Measurements from ENCODE around the gene PRTG.
"Not testable (repeated sequence)": the region's sequence is repeated elsewhere in the genome, so short reads cannot be mapped to it uniquely, and the experiment has no call there.

PRTG gene

DNA sequence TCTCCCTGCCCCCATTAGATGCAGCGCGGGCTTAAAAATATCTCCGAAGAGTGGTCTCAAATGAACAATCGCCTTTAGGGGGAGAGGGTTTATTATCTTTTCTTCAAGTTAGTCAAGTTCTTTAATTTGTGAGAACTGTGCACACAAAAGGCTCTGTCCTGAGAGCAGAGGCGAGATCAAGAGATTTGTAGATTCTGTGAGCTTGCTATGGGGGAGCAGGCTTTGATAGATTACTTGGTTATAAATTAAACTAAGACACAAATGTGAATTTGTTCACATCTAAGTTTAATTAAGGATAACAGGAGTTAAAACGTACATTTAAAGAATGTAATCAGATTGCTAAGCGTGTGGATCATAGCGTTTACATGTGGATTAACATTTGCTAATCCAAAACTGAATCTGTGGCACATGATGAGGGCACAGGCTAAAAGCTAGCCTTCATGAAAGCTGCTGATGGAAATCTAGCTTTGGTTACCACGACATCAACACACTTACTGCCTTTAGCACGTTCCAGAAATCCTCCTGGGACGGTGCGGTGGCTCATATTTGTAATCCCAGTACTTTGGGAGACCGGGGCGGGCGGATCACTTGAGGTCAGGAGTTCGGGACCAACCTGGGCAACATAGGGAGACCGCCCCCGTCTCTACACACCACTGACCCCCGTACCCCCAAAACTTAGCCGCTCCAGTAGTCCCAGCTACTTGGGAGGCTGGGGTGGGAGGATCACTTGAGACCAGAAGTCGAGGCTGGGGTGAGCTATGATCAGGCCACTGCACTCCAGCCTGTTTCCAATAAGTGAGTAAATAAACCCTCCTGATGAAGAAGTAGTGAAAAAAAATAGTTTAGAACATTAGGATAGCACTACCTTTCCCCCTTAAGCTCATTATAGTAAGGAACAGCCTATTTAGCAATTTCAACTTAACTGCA is 1.0 kb upstream of the PRTG start:
- no peak for DNase-seq (ENCODE audit: low read depth)

DNA sequence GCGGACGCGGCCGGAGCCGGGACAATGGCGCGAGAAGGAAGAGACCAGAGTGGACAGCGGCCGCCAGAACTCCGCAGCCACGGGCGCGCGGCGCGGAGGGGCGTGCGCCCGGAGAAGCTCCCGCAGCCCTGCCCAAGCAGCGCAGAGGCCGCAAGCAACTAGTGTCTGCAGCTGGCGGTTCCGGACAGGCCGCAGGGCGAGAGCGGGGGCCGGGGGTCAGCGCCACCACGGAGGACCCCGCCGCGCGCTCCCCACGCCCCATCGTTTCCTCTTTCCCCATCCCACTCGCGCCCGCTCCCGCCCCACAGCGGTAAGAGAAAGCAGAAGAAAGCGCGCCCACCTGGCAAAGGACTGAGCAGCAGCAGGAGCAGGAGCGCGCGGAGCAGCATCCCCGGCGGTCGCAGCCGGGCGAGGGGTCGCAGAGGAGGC is 440 bp downstream of the PRTG start:
- no peak for DNase-seq (ENCODE audit: low read depth)

DNA sequence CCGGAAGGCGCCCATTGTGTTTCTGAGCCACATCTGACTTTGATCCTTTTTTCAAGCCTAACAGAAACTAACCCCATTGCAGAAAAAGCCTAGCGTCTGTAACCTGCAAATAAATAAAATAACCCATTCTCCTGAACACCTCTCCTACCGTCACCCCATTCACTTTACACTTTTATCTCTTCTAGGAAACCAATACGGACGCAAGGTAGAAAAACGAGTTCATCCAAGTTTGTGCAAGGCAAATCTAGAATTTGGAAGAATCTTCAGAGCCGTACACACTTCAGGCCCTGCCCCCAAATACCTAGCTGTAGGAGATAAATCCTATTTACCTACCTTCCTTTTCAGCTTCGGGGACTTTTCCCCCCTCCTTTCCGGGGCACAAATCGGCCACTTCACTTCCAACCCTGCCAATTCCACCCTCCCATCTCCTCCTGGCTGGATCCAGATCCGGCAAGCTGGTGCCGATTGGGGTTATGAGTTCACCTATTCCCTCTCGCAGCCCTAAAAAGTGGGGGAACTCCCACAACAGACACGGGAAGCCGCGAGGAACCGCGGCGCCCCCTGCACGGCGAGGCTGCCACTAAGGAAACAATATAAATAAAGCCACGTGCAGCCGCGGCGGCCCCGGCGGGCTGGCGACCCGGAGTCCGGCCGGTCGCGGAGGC is 987 bp downstream of the PRTG start:
- DNase-seq (ENCODE audit: low read depth): no peak

DNA sequence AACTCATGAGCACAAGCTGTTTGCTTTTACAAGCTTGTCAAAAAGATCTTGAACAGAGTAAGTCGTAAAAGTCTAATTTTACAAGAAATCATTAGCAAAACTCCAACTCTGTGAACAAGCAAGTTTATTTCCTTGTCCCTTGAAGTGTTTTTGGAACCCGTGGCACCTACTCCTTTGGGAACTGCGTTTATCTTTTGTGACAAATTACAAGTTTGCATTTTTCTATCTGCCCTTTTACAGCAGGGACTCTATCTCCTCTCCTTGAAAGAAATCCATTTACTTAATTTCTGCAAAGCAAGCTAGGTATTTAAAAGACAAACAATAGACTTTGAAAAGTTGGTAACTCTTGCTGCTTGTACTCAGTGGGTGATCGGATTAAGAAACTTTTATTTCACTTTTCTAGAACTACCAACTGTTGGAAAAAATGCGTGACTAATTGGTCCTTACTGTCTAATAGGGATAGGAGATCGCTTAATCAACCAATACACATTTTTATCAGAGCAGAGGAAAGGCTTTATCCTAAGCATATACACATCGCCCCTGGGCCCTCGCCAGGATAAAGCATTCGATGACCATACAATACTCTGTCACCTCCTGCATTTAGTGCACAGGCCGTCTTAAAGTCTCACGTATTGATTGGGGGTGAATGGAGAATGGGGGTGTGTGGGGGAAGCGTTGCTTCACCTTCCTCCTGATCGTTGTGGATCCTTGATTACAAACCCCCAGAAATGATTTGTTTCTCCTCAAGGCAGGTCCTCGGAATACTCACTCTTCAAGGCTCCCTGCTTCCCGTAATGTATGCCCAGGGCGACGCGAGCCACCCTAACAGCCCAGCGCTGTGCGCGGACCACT is 1.7 kb downstream of the PRTG start:
- DNase-seq (ENCODE audit: low read depth): no peak

DNA sequence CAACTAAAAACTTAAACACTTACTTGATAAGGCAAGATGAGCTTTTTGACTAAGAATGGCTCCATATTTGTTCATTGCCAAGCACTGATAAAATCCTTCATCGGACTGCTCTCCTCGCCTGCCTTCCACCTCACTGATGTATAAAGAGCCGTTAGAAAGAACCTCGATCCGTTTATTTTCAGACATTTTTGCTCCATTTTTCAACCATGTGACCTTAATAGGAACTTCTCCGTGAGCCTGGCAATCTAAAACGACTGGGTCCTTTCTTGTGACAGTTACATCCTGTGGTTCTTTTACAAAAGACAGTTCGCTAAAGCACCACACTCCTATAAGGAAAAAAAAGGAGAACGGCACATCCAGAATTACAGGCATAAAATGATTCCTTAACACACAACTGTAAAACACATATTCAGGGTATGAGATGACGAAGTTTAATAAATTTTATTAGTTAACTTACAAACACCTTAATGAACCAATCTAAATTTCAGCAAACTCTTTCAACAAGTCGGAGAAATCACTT is 2.5 kb downstream of the PRTG start:
- no peak for DNase-seq (ENCODE audit: low read depth)

DNA sequence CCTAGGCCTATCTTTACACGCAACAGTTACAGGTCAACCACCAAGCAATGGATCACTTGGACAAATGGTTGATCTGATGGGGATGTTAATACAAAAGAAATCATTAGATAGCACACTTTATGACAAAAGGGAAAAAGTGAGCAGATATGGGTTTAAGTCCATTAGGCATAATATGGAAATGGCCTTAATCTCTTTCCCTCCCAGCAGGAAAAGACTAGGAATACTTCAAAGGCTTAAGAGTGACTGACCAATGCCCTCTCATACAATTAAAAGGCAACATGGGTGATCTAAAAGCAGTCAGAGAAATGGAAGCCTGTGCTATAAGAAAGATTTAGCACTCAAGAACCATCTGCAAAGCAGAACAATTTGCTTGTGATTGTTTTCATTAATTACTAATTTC is 3.3 kb downstream of the PRTG start:
- no peak for DNase-seq (ENCODE audit: low read depth)

DNA sequence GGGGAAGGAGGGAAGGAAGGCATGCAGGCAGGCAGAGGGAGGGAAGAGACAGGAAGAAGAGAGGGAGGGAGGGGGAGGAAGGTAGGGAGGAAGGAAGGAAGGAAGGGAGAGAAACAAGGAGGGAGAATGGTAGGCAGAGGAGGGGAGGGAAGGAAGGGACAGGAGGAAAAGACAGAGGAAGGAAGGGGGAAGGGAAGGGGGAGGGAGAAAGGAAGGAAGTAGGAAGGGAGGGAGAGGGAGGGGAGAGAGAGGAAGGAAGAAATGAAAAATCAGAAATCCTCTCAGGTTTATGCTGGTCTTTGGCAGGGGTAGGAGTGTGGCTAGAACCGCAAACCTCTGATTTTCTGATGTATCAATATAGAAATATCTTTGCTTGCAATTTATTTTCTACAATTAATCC is 4.2 kb downstream of the PRTG start:
- no peak for DNase-seq (ENCODE audit: low read depth)

DNA sequence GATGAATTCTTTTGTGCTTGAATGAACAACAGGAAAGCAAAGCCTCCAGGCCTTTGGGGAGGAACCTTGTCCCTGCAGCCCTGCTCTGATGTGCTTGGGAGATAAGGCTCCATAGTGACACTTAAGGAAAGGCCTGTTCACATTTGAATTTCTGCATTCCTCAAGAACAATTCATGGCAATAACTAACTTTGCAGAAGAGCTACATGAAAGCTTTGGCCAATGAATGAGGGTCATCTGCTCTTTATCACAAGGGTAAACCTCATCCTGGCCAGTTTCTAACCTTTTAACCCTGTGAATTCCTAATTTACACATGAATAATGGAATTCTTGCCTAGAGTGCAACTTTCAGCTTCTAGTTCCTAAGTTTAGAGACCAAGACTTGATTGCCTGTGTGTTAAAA is 5.6 kb downstream of the PRTG start:
- no peak for DNase-seq (ENCODE audit: low read depth)

DNA sequence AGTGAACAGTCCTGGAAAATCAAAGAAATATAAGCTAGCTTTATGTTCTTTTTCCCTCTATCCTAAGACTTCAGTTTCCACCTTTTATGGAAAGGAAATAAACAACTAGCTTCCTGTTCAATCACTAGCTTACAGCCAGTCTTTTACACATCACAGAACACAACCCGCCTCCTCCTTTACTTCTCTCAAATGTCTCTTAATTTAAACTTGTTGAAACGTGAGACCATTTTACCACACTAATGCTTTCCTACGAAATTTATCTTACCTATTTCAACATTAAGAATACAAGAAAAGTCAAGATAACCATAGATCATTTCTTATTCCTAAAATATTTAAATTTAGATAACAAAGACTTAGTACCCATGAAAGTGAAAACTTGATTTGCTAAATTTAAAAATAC is 6.2 kb downstream of the PRTG start:
- DNase-seq (ENCODE audit: low read depth): no peak

DNA sequence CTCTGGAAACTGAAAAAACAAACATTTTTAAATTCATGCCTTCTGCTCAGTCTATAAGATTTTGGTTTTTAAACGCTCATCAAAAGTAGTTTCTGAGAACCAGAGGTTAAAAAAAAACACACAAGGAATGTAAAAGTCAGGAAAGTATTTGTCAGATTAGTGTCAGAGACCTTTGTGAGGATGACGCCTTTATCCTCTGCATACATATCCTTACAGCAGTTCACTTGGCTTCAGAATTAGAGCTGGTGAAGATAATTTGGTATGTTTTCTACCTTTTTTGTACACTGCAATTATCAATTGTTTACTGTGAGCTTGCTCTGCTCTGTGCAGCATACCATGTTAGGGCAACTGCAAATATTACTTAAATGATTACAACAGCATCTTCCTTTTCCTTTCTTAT is 8.3 kb downstream of the PRTG start:
- no peak for DNase-seq (ENCODE audit: low read depth)

DNA sequence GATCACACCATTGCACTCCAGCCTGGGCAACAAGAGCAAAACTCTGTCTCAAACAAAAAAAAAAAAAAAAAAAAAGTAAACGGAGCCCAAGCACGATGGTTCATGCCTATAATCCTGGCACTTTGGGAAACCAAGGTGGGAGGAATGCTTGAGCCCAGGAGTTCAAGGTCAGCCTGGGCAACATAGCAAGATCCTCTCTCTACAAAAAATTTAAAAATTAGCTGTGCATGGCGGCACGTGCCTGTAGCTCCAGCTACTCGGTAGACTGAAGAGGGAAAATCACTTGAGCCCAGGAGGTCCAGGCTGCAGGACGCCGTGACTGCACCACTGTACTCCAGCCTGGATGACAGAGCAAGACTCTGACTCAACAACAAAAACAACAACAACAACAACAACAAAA is 9.5 kb downstream of the PRTG start:
- DNase-seq (ENCODE audit: low read depth): not testable (repeated sequence)

DNA sequence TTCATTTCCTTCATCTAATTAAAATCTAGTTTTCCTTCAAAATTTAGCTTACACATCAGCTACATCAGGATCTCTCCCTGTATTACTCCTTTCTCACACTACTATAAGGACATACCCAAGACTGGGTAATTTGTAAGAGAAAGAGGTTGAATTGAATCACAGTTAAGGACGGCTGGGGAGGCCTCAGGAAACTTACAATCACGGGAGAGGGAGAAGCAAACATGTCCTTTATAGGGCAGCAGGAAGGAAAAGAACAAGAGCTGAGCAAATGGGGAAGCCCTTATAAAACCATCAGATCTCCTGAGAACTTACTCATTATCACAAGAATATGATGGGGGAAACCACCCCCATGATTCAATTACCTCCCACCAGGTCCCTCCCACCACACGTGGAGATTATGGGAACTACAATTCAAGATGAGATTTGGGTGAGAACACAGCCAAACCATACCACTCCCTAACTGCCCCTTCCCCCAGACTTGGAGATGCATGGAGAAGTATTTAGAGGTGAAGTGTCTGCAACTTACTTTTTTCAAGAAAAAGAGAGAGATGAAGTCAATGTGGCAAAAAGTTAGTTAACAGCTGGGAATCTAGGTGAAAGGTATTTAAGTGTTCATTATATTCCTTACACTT is 21.3 kb downstream of the PRTG start:
- no peak for DNase-seq (ENCODE audit: low read depth)

DNA sequence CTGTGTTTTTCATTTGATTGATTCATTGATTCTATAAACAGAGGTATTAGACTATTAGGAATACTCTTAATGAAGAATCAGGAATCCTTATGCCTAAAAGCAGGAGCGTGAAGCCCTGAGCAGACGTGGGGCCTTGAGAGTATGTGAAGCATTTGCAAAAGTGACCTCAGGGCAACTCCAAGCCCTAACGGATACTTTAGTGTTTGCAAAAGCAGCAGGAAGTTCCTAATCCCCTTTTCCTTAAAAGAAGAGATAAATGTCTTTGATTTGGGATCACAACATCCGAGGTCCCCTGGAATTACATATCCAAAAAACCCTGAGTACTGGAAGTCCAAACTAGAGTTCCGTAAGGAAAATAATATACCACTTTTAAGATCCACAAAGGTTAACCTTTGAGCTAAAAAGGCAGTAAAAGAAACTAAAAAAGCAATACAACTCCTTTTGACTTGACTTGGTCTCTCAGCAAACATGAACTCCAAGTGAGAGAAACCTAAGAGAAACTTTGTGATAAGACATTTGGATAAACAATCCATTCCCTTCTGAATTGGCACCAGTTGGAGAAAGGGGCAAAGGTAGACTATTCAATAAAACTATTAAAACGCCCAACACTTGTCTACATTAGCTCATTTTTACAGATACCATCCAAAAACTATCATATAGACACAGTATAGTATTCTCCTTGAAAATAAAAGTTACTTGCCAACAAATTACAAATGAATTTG is 27.4 kb downstream of the PRTG start:
- no peak for DNase-seq (ENCODE audit: low read depth)

DNA sequence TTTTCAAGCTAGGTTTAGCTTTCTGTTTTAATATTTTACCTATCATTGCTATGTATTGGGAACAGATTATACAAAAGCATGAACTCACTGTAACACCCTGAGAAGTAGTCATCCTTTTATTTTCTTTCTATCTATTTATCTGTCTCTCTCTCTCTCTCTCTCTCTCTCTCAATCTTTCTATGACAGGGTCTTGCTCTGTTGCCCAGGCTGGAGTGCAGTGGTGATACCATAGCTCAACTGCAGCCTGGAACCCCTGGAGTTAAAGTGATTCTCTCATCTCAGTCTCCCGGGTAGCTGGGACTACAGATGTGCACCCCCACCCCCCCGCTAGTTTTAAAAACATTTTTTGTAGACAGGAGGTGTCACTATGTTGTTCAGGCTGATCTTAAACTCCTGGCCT is 28.9 kb downstream of the PRTG start:
- no peak for DNase-seq (ENCODE audit: low read depth)

DNA sequence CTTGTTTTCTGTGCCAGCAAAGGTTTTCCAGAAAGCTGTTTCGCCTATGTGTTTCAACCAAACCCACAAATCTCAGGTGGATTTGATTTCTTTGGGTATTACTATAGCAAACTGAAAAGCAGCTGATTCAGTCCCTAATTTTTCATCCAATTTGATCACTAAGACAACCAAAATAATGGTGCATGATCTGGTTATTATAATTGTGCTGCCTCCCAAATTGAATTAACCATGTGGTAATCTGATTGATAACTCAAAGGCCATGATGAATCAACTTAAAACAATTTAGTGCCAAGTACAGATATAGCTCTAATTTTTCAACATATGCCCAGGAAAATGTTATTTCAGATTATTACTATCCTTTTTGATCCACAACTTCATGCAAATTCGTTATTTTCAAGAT is 30.6 kb downstream of the PRTG start:
- no peak for DNase-seq (ENCODE audit: low read depth)

DNA sequence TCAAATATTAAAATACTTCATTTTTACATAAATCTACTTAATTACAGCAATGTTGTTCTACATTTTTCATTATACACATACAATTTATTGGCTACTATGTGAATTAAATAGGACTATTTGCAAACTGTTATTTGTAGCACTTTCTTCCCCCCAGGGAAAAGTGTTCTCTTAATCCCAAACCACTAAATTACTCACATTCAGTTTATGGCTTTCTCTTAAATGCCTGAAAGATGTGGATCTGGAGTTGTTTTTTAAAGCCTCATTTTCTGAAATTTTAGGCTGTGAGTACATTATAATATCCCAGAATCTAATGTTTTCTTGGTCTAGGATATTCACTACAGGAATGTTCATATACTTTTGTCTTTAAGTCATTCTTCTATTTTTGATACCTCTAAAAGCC is 32.7 kb downstream of the PRTG start:
- DNase-seq (ENCODE audit: low read depth): no peak

DNA sequence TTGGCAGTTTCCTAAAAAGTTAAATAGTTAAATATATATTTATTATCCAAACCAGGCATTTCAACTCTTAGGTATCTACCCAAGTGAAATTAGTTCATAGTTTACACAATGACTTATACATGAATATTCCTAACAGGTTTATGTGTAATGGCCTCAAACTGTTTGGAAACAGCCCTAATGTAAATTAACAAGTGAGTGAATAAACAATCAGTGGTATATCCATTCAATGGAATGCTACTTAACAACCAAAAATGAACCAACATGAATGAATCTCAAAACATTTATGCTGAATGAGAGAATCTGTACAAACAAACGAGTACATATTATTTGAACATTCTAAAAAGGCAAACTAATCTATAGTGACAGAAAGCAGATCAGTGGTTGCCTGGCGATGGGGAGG is 33.5 kb downstream of the PRTG start:
- no peak for DNase-seq (ENCODE audit: low read depth)

DNA sequence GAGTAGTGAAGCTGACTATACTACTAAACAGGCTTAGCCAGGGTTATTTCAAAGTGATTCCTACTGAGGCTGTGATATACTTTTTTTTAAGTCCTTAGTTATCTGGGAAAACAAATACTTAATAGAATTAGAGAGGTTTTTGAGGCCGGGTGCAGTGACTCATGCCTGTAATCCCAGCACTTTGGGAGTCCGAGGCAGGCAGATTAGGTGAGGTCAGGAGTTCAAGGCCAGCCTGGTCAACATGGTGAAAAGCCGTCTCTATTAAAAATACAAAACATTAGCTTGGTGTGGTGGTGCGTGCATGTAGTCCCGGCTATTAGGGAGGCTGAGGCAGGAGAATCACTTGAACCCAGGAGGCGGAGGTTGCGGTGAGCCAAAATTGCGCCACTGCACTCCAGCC is 34.2 kb downstream of the PRTG start:
- no peak for DNase-seq (ENCODE audit: low read depth)

DNA sequence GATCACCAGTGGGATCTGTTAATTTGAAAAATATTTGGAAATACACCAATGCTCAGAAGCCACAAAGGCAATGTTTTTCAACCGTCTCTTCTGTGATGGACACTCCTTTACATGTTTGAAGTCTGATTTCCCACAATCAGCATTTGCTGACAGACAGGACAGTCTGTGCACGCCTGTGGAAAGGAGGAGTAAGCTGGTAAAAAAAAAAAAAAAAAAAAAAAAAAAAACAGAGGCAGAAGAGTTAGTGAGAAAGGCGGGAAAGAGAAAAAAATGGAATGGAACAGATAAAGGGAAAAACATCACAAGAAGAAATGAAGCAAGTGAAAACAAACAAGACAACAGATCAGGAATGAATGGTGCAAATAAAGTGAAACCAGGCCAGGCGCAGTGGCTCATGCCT is 35.0 kb downstream of the PRTG start:
- DNase-seq (ENCODE audit: low read depth): no peak

DNA sequence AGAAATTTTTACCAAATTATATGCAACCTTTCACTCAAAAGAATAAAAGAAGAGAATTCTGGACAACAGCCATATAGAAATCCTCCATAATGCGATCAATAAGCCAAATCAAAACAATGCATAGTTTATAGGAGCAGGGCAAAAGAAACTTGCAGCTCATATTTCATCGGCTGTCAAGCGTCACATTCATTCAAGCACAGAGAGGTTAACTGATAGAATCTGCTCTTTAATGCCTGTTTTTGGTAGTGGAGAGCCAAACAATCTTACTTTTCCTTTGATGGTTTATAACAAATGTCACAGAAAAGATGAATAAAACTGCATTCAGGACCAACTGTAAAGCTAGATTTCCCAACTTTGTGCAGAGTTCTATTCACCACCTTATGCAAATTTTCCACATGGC is 35.4 kb downstream of the PRTG start:
- DNase-seq (ENCODE audit: low read depth): no peak

DNA sequence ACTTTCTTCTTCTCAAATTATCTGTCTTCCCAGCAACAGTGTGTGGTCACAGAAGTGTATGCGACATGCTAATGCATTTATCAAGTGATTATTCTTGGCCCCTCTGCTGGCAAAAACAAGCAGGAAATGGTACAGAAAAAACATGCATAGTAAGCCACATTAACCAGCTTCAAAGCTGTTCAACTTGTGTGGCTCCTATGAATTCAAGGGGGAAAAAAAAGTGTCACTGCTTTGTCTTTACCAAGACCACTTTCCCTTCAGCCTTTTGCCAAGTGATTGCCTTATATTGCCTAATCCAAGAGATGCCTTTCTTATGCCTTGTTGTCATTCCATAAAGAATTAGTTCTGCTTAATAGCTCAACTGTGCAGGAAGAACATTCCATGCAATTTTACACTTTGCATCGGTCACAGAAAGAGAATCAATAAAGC is 39.1 kb downstream of the PRTG start:
- DNase-seq (ENCODE audit: low read depth): no peak
